ENCODE measurements around the gene FAM3B.
"Not testable (repeated sequence)": the region's sequence is repeated elsewhere in the genome, so short reads cannot be mapped to it uniquely, and the experiment has no call there.

The FAM3B gene

GRCh38 chr21:41316200-41317062, at the start of gene FAM3B:
Gene FAM3B, plus strand, starts transcription at chr21:41316801. Its CDS starts 79 bp downstream, at chr21:41316880.
- DNase-seq: no peak

- DNase-seq: no peak
Observed at GRCh38 chr21:41267346-41267745, 49.3 kb upstream of the FAM3B start.

- DNase-seq: no peak
Observed at GRCh38 chr21:41269535-41269934, 47.1 kb upstream of the FAM3B start.

GRCh38 chr21:41277196-41277595, 39.4 kb upstream of the FAM3B start:
- DNase-seq: no peak

- no peak for DNase-seq
Observed at GRCh38 chr21:41277846-41278245, 38.8 kb upstream of the FAM3B start.

- DNase-seq: no peak
Observed at GRCh38 chr21:41280115-41280919, 36.3 kb upstream of the FAM3B start.

GRCh38 chr21:41282412-41282811, 34.2 kb upstream of the FAM3B start:
- no peak for DNase-seq

GRCh38 chr21:41283211-41283818, 33.3 kb upstream of the FAM3B start:
- DNase-seq: peak; percentile 56

- no peak for DNase-seq
Observed at GRCh38 chr21:41289431-41289830, 27.2 kb upstream of the FAM3B start.

GRCh38 chr21:41290106-41290799, 26.3 kb upstream of the FAM3B start:
- no peak for DNase-seq

GRCh38 chr21:41294548-41295231, 21.9 kb upstream of the FAM3B start:
- no peak for DNase-seq

- DNase-seq: no peak
Observed at GRCh38 chr21:41295721-41296254, 20.8 kb upstream of the FAM3B start.

GRCh38 chr21:41302976-41303375, 13.6 kb upstream of the FAM3B start:
- DNase-seq: no peak

- DNase-seq: no peak
Observed at GRCh38 chr21:41304068-41304720, 12.4 kb upstream of the FAM3B start.

- DNase-seq: no peak
Observed at GRCh38 chr21:41307219-41307618, 9.4 kb upstream of the FAM3B start.

- DNase-seq: not testable (repeated sequence)
Observed at GRCh38 chr21:41313285-41314164, 3.1 kb upstream of the FAM3B start.

GRCh38 chr21:41315726-41316125, 875 bp upstream of the FAM3B start:
- DNase-seq: no peak

- DNase-seq: no peak
Observed at GRCh38 chr21:41317063-41317392, 427 bp downstream of the FAM3B start.

- no peak for DNase-seq
Observed at GRCh38 chr21:41317458-41317857, 857 bp downstream of the FAM3B start.

- DNase-seq: no peak
Observed at GRCh38 chr21:41318218-41318617, 1.6 kb downstream of the FAM3B start.

- DNase-seq: no peak
Observed at GRCh38 chr21:41319273-41319672, 2.7 kb downstream of the FAM3B start.

All from CD4-positive, alpha-beta T cell treated with Interleukin-15 for 1 hour (primary cell).